GM19351 (cell line): Measurements from ENCODE around the gene ALK.

ENCODE experiments used
- ATAC-seq: cut with Tn5 transposase; IDR thresholded peaks from one replicate; pipeline ENCODE4 v1.9.1; 2021; ENCODE audit warnings: mild to moderate bottlenecking, moderate library complexity; ENCODE audit not compliant: unreplicated experiment

The ALK gene

GRCh38 chr2:29910465-29910864, 10.9 kb downstream of the ALK start:
- ATAC-seq, result no peak

- no peak for ATAC-seq
Measured at GRCh38 chr2:29902356-29902755, 19.0 kb downstream of the ALK start.

DNA sequence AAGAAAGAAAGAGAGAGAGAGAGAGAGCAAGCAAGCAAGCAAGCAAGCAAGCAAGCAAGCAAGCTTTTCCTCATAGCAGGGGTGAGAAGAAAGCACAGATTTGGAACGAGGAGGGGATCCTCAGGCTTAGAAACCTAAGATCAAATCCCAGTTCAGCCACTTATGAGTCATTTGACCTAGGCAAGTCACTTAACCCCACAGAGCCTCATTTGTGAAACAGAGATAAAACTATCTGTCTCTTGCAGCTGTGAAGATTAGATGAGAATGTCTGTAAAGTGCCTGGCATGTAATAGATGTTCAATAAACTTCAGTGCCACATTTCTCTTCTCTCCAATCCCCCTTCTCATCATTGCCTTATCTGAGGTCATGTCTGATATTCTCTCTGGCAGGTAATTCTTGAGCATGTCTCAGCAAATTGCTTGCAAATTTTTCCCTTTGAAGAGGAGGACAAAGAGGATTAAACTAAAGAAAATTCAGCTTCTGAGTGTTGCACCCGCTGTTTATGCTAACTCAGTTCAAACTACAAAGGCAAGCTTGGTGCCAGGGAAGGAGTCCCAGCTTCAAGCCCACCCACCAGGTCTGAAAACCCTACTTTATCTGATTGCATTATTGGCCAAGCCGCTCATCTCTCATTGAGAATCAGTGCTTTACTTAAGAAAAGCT, 20.3 kb downstream of the ALK start:
- ATAC-seq, result no peak

GRCh38 chr2:29898999-29899398, 22.4 kb downstream of the ALK start:
- ATAC-seq, result no peak

- no peak for ATAC-seq
Measured at GRCh38 chr2:29894822-29895614, 26.4 kb downstream of the ALK start.

DNA sequence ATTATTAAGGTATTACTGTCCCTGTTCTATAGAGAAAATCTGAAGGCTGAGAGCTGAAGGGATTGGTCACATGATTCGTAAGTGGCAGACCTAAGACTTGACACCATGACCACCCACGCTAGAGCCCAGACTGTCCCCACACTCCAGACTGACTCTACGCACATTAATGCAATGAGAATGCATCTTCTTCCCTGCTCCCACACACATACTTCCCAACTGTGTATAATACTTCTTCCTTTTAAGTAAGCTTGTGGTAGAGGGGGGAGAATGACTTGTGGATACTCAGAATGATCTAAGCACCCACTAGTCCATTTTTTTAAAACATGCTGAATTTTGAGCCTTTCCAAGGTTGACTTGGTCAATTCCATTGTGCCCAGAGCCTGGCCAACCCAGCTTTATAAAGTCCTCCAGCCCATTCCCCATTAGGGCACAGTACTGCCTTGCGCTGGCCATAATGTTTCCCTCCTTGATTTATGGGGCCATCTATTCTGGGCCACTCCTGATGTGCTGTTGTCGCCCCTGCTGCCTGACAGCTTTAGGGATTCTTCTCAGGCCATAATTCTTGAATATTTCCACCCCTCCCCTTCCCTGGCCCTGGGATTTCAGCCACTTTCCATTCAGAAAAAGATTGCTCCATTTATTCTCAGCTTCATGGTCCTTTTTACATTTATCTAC, 28.7 kb downstream of the ALK start:
- no peak for ATAC-seq

DNA sequence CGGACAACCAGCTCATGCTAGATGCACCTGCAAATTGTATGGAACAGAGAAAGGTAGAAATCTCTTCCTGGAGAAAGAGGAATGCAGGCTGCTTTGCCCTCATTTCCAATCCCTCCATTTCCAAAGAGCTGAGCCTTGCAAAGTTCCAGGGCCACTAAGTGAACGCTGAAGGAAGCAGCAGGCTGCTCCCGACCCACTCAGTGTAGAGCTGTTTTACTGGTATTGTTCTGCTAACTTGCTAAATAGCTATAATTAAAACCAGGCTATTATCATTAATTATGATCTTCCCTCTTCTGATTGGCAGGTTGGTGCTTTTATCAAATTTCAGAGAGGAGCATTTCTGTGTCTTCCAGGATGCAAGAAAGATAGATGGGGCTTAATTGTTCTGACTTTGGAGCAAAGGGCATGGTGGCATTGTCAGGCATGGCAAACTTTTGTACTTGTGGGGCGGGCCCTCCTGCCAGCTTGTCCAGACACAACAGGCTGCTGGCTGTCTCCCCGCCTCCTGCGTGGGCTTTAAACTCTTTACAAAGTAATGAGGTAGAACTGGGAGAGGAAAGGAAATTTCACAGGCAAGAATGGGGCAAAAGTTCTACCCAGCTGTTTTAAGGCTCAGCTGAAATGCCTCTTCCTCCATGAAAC, 40.2 kb downstream of the ALK start:
- ATAC-seq, result no peak

- no peak for ATAC-seq
Measured at GRCh38 chr2:29880084-29880483, 41.3 kb downstream of the ALK start.

- no peak for ATAC-seq
Measured at GRCh38 chr2:29879456-29879855, 41.9 kb downstream of the ALK start.

- no peak for ATAC-seq
Measured at GRCh38 chr2:29878898-29879297, 42.5 kb downstream of the ALK start.

- ATAC-seq, result no peak
Measured at GRCh38 chr2:29876374-29876773, 45.0 kb downstream of the ALK start.

GRCh38 chr2:29874745-29875144, 46.6 kb downstream of the ALK start:
- no peak for ATAC-seq

DNA sequence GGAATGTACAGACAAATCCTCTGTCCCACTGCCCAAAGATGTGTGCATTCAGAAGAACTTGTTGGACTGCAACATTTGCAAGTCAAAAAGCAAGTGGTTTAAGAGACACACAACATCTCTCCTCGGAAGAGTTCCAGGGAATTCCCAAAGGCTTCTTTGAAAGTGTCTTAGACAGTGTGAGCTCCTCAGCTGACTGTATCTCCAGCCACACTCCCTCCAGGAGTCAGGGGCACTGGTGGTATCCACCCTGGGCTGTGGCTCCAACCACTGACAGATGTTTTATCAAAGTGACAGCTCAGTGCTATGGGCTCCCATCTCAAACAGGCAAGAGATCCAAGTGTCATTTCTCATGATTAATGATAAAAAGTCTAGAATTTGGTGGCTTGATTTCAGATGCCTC, 48.5 kb downstream of the ALK start:
- ATAC-seq, result no peak

- ATAC-seq, result no peak
Measured at GRCh38 chr2:29871541-29871940, 49.8 kb downstream of the ALK start.

DNA sequence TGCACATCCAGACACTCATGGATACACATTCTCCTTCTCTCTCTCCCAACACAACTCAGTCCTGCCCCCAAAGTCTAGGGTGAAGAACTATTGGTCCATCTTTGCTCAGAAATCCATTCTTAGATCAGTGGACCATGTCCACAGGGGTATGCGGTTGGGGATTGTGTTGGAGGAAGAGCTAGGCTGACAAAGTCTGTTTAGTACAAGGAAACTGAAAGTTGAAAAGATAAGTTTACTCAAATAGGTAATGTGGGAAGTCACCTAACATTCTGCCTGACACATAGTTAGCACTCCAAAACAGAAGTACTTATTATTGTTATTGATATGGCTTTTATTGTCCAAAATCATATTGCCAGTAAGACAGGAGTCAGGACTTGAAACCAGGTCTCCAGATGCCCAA, 55.9 kb downstream of the ALK start:
- peak; percentile 54 for ATAC-seq

DNA sequence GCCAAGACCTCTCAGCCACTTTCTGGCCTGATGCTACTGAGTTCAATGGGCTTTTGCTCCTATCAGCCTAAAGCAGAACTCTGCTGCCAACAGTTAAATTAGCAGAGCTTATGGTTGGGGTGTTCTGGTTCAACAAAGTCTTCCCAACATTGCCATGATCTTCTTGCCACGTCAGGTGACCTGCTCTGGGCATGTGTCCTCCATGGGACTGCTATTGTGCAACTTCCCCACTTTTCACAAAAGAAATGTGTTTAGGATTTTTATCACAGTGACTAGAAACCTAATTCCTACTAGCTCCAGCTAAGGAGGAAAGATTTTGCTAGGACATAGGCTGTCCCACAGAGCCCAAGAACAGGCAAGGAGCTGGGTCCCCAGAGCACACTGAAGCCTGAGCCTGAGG, 56.4 kb downstream of the ALK start:
- ATAC-seq, result no peak

DNA sequence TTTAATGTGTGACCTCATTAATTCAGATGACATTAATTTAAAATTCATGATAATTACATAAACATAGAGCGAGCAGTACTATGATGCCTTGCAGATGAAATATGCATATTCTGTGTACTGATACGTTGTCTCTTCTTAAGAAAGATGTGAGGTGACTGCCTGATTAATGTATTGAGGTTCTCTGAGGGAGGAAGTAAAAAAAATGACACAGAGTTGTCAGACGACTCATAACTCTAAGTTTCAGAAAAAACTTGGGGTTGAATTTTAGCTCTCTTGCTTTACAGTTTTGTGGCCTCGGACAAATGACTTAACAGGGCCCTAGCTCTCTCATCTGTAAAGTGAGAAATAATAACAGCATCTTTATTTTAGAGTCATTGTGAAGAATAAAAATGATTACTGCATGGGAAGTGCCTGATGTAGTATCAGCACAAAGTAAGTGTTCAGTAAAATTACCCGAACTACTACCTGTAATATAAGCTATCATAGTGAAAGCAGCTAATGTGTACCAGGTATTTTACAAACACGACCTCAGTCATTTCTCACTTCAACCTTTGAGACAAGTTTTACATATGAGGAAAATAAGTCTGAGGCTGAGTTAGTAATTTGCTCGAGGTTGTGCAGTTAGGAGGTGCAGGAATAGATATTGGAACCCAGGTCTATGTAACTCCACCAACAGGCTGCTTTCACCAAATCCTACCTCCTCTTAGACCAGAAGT, 65.3 kb downstream of the ALK start:
- ATAC-seq, result no peak

- no peak for ATAC-seq
Measured at GRCh38 chr2:29850794-29851193, 70.6 kb downstream of the ALK start.

- no peak for ATAC-seq
Measured at GRCh38 chr2:29848566-29849310, 72.6 kb downstream of the ALK start.

GRCh38 chr2:29847886-29848285, 73.5 kb downstream of the ALK start:
- no peak for ATAC-seq
